SU-DHL-6 (cell line): ENCODE measurements around the gene RBP4.

Experiments
- CTCF ChIP-seq: fragments of 200-600 bp; sonication (generic); IDR thresholded peaks from one replicate; pipeline ENCODE4 v1.5.1; 2017; ENCODE audit warnings: antibody characterized with exemption, mild to moderate bottlenecking, low read length, moderate library complexity; ENCODE audit not compliant: insufficient read depth, poor library complexity, severe bottlenecking
- EZH2phosphoT487 ChIP-seq: fragments of 200-600 bp; sonication (generic), shearing (Covaris generic); conservative IDR thresholded peaks from 2 replicates; pipeline ENCODE4 v1.6.1; 2018; ENCODE audit warnings: mild to moderate bottlenecking, antibody characterized with exemption, low read length, moderate library complexity, mixed read lengths

- TF ChIP-seq CTCF (no peak), EZH2phosphoT487 (no peak)
Observed at GRCh38 chr10:93639791-93640190, 38.8 kb upstream of the RBP4 start.
